Right renal cortex interstitium (tissue), 3 donors: ENCODE results near the gene DDX43. TPM values are rescaled to one million over a fixed set of nuclear protein-coding genes. Genes with fewer than 3 reads are reported as not detected.
"Not testable (repeated sequence)": the region's sequence is repeated elsewhere in the genome, so short reads cannot be mapped to it uniquely, and the experiment has no call there.

Experiments used
- DNase-seq, 3 donors: peaks; one replicate each; pipeline ENCODE4 v3.0.0-alpha.2; 2013; ENCODE audit warnings: low read depth in 3 of 3, low spot score in 2 of 3
- polyA plus RNA-seq, 3 donors: library from polyadenylated mRNA; unstranded; fragments of 120-200 nt; gene quantifications; one replicate each; pipeline ENCODE4 v1.2.1, GENCODE V29; 2013; ENCODE audit not compliant: insufficient read length in 3 of 3

Gene DDX43
- polyA plus RNA-seq, result under 1 TPM; 0.35 to 0.62 (median 0.58) TPM

DNA sequence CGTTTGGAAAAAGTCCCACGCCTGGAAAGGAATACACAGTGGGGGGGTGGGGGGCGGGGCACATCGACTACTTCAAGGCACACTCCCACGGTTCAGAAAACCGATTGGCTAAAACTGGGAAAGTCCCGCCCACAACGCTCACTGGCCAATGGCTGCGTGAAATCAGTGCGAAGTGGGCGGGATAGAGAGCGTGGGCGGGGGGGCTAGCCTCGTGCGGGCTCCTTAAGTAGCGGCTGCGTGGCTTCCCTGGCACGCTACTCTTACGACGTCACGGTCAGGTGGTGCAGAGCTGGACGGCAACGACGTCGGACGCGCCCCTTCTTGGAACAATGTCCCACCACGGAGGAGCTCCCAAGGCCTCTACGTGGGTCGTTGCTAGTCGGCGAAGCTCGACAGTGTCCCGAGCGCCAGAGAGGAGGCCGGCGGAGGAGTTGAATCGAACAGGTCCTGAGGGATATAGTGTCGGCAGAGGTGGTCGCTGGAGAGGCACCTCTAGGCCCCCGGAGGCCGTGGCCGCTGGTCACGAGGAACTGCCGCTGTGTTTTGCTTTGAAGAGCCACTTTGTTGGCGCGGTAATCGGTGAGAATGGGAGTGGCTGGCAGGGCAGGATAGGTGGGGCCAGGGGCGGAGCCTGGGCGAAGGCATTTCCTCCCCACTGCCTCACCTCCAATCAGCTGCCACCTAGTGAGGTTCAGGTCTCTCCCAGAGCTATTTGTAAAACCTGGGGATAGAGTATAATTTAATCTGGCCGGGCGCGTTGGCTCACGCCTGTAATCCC is at the start of gene DDX43:
Gene DDX43, plus strand, starts transcription at position 252 of the 778 bp plus-strand sequence. Its CDS starts 78 bp downstream, at position 330.
- DNase-seq, result no peak

DNA sequence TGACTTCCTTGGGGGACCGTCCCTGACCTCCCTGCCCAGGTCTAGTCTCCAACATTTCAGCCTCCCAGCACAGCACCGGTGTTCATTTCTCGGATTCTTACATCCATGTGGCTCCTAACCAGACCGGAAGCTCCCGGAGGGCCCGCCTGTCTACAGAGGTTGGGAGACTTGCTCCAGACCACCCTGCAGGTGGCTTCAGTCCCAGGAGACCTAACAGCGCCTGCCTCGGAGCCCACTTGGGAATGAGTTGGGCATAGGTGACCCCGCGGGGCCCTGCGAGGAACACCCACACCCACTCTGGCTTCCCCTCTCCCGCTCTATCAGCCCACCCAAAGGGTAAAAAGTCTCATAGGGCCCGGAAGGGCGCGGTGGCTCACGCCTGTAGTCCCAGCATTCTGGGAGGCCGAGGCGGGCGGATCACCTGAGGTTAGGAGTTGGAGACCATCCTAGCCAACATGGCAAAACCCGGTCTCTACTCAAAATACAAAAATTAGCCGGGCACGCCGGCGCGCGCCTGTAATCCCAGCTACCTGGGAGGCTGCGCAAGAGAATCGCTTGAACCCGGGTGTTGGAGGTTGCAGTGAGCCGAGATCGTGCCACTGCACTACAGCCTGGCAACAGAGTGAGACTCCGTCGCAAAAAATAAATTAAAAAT is 46.0 kb upstream of the DDX43 start:
- no peak for DNase-seq

DNA sequence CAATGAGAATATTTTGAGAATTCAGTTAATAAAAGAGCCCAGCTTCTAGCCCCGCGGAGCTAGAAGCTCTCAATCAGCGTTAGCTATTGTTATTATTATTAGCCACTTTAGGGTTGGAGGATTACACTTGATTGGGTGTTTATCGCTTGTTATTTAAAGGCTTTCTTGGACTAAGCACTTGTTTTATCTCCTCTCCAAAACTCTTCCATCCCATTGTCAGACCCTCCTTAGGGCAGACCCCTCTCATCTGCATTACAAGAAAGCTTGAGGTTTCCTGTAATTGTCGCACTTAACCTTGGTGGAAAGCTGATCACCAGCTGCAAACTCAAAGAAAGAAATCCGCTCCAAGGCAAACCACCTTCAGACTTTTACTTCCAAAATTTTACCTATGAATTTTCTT is 45.3 kb upstream of the DDX43 start:
- DNase-seq, result no peak

DNA sequence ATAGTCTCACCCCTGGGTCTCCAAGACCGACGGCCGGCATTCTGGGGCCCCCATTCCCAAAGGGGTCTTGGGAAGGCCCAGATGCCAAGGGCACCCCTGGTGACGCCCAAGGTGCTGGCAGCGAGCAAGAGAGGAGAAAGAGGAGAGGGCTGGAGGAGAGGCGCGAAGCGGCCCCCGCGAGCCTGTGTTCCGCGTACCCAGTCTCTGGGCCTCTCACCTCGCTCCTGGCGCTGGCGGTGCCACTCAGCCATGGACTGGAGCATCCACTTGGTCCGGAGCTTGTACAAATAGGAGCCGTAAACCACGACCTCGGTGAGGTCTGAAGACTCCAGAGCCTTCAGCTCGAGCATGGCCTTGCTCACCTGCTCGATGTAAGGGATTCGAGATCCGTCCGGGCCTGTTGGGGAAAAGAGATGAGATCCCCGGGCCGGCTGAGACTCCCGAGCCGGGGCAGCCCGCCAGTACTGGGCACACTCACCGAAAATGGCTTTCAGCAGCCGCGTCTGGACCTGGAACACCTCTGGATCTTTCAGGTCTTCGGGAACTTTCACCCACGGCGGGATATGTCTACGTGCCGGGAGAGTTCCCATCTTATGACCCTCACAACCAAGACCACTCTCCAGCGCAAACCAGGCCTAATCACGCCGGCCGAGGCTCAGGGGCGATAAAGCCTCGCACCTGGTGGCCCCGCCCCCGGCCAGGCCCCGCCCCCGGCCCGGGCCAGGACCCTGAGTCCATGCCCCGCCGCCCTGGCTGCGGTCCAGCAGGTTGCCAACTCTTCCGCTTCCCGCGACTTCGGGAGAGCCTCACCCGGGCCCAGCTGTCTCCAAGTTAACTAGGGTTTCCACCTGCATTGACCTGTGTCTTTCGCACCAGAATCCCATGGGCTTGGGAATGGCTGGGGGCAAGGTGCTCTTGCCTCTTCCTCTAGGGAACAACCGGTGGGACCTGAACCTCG is 40.7 kb upstream of the DDX43 start, which contains the start of gene DPPA5:
Gene DPPA5, minus strand, starts transcription at position 641 of the 958 bp plus-strand sequence. Its CDS starts 51 bp downstream, at position 590.
- no peak for DNase-seq

DNA sequence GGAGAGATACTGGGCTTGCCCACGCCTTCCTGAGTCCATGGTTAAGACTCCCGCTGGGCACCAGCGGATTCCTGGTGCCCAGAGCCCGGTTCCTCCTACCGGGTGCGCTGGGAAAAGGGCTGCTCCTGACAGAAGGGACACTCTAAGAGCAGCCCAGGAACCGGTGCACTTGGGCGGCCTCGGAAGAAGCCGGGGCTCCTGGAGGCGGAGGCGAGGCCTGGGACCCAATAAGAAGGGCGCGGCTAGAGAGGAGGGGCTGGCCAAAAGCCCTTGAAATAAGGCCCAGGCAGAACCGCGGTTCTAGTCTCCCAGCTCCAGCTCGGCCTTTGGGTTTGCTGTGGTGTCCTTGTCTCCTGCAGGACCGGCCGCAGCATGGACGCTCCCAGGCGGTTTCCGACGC is 32.3 kb upstream of the DDX43 start, which contains the start of gene KHDC3L:
Gene KHDC3L, plus strand, starts transcription at position 301 of the 400 bp plus-strand sequence. Its CDS starts 72 bp downstream, at position 373.
- DNase-seq, result no peak

DNA sequence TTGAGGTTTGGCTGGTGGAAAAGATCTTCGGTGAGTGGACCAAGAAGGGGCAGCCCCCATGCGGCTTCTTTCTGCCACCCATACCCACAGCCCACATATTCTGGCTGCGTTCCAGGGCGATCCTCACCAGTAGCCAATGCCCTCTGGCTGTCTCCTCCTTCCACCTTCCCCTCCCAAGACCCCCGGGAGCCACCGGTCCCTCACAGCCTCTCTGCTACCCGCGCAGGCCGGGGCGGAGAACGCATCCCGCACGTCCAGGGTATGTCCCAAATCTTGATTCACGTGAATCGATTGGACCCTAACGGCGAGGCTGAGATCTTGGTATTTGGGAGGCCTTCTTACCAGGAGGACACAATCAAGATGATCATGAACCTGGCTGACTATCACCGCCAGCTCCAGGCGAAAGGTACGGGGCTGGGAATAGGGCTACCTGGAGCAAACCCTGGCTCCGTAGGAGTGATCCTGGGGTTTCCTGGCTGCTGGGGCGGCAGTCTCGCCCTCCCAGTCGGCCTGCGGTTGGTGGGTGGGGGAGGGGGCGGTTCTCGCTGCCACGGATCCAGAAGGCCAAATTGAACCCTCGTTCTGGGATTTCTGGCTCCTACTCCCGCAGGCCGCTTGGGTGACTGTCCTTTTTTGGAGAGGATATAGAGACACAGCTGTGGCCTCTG is 31.6 kb upstream of the DDX43 start:
- DNase-seq, result no peak

DNA sequence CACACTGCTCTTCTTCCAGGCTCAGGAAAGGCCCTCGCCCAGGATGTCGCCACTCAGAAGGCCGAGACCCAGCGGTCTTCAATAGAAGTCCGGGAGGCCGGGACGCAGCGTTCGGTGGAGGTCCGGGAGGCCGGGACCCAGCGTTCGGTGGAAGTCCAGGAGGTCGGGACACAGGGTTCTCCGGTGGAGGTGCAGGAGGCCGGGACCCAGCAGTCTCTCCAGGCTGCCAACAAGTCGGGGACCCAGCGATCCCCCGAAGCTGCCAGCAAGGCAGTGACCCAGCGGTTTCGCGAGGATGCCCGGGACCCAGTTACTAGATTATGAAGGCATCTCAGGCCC is 31.1 kb upstream of the DDX43 start:
- no peak for DNase-seq

DNA sequence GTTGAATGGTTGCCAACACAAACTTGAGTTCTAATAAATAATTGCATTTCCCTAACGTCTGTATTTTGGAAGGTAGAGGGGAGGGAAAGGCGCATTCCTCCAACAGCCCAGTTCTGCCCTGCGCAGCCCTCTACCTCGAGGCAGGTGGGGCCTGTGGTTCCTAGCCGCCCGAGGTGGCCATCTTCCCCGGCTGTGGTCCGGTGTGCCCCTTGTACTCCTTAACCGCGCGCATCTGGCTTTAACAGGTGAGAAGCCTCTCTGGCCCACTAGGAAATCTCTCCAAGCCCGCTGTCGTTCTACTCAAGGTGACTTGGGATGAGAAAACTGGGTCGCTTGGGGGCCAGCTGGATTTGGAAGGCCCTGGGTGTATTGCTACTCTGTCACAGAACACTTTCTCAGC is 30.5 kb upstream of the DDX43 start:
- DNase-seq, result no peak

DNA sequence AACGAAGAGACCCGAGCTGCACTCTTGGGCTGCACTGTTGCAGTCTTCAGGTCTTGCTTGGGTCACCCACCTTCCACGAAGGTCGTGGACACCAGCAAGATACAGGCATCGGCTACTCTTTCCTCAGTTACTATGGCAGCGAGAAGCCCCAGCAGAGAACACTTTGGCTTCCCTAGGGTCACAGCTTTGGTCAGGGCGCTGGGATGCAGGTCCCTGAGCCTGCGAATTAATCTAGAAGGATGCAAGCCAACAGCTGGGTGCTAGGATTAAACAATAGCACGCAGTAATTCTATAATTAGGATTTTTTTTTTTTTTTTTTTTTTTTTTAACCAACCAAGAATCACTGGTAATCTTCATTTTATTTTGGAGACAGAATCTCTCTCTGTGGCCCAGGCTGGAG is 30.1 kb upstream of the DDX43 start:
- no peak for DNase-seq

DNA sequence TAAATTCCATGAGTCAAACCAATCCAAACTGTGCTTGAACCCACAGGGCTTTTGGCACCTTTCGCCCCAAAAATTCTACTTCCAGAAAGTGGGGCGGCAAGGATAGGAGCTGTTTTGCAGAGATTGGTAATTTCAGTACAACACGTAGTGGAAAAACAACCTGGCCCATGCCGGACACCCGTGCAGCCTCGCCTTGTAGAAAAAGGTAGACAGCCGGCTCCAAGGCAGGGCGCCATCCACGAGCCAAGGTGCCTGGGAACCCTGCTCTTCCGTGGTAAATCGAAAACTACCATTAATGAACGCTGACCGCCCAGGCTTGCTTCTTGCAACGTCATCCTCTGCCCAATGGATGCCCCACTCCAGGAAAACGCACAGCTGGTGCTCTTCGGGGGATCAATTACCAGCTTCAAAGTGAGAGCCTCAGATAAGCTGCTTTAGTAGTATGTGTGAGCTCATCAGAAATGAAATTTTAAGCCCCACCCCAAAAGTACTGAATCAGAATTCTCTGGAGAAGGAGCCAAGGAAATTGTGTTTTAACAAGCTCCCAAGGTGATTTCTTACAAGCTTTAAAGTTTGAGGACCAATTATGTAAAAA is 26.8 kb upstream of the DDX43 start:
- no peak for DNase-seq

DNA sequence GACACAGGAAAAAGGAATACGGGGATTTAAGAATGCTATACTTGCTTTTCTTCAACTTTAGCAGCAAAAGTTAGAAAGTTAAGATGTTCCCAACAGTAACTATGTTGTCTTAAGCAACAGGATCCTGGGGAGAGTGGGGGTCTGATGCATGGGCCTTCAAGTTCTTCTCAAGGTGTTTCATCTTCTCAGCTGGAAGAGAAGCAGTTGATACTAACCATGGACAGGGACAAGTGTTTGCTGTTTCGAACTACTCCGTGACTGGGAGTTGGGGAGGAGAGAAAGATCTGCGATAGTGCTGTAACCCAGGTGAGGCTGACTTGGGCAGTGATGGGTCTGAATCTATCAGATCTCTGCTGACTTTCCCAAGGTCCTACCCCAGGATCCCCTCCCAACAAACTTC is 26.0 kb upstream of the DDX43 start:
- DNase-seq, result no peak

DNA sequence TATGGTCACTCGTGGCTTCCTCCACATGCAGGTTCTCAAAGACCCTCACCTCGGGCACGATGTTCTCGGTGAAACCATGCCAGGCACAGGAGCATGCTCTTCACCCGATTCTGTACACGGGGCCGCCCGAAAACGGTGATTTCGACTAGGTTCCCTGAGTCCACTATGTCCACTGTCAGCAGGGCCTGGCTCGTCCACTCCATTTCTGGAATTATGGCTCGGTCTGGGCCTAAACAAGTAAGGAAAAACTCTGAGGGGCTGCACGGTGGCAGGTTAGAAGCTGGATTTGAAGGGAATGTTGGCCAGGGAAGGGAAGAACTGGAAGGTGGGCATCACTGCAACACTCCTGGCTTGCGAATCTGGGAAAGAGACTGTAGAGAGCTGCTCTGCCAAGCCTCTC is 25.5 kb upstream of the DDX43 start:
- no peak for DNase-seq

DNA sequence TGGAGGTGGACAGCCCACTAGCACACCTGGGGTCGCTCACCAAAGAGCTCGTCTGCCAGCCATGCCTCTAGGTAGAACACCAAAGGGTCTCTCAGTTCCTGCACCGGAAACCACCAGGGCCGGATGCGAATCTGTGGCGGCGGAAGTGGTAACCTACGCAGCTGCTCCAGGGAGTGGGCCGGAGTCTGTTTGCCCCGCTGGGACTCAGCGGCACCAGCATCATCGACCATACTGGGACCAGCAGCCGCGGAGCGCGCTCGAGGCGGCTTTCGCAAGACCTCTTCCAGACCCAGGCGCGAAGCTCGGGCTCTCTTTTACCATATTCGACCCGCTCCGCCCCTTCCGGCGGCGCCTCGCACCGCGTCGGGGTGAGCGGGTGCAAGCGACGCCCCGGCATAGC is 25.1 kb upstream of the DDX43 start, which contains the start of gene OOEP:
Gene OOEP, minus strand, starts transcription at position 335 of the 400 bp plus-strand sequence. Its CDS starts 105 bp downstream, at position 230.
- DNase-seq, result no peak

DNA sequence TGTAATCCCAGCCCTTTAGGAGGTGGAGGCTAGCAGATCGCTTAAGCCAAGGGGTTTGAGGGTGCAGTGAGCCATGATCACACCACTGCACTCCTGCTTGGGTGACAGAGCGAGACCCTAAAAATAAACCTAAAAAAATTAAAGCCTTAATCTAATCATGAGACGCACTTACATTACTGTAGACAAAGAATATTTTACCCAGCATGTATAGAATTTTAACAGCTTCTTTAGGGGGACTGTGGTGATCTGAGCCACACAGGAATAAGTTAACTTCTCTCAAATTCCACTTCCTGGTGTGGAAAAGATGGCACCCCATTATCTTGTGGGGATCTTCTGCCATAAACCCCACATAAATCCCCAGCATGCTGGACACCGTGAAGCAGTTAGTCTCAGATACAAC is 22.6 kb upstream of the DDX43 start:
- DNase-seq, result no peak

DNA sequence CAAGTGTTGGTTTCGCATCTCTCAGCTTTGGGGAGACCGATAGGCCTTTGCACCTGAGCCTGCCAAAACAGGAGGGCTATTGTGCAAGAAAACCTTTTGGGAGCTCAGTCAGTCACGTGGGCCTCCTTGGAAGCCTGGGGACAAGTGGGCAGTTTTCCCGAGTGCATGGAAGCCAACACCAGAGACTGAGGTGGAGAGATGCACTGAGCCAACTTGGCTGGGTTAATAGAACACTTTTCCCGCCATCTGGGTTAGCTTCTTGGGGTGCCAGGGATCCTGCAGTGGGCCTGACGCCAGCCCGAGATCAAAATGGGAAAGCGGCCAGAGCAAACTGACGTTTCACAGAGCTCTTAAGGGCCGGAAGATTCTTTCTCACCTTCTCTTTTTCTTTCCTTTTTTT is 22.1 kb upstream of the DDX43 start:
- DNase-seq, result no peak

DNA sequence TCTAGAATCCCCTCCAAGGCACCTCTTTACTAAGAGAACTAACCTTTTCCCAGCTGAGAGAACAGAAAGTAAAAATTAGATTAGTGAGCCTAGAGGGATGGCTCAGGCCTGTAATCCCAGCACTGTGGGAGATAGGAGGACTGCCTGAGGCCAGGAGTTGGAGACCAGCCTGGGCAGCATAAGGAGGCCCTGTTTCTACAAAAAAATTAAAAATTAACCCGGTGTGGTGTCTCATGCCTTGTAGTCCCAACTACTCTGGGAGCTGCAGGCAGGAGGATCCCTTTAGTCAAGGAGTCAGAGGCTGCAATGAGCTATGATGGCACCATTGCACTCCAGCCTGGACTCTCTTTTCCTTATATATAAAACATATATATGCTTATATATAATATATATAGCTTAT is 19.4 kb upstream of the DDX43 start:
- DNase-seq, result no peak

DNA sequence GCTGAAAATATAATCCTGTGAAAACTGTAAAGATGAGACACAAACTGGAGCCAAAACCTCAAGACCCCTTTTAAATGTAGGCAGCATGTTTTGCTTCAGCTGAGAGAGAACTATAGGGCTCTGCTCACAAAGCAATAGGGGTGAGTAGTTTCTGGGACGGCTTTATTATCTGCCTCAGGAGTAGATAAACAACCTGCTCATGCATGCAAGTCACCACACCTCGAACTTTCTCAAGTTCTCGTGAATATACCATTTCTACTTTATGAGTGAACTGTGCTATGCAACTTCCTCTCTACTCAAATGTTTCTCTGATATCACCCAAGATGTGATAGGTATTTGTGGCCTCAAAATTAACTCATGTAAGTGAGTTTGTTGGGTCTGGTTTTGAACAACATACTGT is 17.4 kb upstream of the DDX43 start:
- no peak for DNase-seq

DNA sequence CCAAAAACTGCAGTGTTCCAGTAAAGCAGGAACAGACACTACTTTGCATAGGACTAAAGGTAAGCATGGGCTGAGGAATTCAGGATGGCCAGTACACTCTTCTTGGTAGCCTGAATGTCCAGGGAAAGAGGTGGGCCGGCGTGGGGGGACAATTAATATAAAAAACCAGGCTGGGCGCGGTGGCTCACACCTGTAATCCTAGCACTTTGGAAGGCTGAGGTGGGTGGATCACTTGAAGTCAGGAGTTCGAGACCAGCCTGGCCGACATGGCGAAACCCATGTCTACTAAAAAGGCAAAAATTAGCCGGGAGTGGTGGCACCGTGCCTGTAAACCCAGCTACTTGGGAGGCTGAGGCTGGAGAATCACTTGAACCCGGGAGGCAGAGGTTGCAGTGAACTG is 13.1 kb upstream of the DDX43 start:
- not testable (repeated sequence) for DNase-seq

DNA sequence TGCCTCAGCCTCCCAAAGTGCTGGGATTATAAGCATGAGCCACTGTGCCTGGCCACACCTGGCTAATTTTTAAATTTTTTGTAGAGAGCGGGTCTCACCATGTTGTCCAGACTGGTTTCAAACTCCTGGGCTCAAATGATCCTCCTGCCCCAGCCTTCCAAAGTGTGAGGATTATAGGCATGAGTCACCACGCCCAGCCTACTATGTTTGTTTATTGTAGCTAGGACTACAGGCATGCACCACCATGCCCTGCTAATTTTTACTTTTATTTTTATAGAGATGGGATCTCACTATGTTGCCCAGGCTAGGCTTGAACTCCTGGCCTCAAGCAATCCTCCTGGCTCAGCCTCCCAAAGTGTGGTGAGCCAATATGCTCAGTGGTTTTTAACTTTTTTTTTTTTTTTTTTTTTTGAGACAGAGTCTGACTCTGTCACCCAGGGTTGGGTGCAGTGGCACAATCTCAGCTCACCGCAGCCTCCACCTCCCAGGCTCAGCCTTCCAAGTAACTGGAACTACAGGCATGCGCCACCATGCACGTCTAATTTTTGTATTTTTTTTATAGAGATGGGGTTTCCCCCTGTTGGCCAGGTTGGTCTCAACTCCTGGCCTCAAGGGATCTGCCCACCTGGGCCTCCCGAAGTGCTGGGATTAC is 12.0 kb upstream of the DDX43 start:
- no peak for DNase-seq

DNA sequence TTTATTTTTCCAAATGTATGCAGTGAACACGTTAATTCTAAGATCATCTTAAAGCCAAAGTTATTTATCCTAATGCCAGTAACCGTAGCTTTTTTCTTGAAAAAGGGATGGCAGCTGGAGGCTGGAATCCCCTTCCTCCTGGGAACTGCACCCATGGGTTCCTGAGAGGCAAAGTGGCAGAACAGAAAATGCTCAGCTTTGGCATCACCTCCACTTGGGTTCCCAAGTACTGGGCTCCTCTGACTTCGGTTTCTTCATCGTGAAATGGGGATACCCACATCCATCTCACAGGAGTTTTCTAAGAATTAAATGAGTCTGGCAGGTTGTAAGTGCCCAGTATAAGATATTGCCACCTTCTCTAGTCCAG is 6.2 kb upstream of the DDX43 start:
- DNase-seq, result no peak
